IPS DF 19.7 (cell line): Measurements from ENCODE around the gene ANKRD37.
"Not testable (repeated sequence)": the region's sequence is repeated elsewhere in the genome, so short reads cannot be mapped to it uniquely, and the experiment has no call there.

Experiments
- DNase-seq: peaks from one replicate; pipeline ENCODE4 v3.0.0-alpha.2; 2013; ENCODE audit warnings: low read depth, low spot score

Gene ANKRD37

DNA sequence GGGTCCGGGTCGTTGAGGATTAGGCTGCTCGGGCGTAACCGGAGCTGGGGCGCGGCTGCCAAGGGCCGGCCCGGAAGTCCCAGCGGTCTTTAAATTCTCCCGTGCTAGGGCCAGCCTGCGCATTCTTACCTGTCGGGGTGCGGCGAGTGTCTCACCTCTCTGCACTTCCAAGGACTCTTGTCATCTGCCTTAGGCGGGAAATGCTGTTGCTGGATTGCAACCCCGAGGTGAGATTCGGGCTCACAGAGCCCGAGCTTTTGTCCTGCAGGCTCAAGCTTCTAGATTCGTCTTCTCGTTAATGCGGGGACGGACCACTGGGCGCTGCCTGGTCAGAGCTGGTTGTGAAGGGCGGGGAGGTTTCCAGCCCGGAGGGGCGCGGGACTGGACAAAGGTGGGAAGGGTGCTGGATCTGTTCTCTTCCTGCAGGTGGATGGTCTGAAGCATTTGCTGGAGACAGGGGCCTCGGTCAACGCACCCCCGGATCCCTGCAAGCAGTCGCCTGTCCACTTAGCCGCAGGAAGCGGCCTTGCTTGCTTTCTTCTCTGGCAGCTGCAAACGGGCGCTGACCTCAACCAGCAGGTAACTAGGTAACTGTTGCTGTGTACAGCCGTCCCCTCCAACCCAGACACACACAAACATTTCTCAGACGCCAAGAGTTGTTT lies at the start of gene ANKRD37:
Gene ANKRD37 (plus strand): TSS at position 118 of the 662 bp plus-strand sequence. CDS start 83 bp downstream, at position 201.
- peak; percentile 17 for DNase-seq

- DNase-seq: no peak
Measured at GRCh38 chr4:185346975-185347601, 49.6 kb upstream of the ANKRD37 start.

GRCh38 chr4:185351691-185352090 lies 45.0 kb upstream of the ANKRD37 start:
- DNase-seq: no peak

GRCh38 chr4:185352202-185352601 lies 44.4 kb upstream of the ANKRD37 start:
- DNase-seq: no peak

DNA sequence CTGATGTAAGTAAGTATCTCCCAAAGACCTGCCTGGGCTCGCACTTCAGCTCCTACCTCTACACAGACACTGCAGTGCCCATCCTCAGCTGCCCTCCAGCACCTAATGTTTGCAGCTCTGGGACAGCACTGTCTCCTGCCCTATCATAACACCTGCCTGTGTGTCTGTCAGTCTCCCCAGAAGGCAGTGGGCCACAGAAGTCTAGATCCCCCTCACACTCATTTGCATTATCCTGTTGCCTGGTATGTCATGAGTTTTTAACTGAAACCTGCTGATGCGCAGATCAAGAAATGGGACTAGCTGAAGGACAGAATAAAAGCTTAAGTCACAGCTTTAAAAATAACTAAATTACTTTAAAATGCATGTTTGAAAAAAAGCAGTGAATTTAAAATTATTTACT lies 43.9 kb upstream of the ANKRD37 start:
- no peak for DNase-seq

DNA sequence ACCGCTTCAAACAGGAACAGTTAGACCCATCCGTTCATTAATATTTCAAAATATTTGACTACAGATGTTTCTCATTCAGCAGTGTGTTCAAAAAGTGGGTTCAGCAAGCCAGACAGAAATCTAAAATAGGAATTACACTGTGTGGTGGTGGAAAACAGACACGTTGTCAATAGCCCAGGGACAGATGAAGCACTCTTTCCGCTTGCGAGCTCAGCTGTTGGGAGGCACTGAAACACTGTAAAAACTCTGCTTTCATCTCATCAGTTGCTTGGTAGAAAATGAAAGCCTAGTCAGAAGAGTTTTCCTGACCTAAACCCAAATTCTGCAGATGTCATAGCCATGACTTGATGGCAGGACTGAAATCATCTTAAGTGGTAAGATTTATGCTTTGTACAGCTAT lies 39.4 kb upstream of the ANKRD37 start:
- DNase-seq: no peak

DNA sequence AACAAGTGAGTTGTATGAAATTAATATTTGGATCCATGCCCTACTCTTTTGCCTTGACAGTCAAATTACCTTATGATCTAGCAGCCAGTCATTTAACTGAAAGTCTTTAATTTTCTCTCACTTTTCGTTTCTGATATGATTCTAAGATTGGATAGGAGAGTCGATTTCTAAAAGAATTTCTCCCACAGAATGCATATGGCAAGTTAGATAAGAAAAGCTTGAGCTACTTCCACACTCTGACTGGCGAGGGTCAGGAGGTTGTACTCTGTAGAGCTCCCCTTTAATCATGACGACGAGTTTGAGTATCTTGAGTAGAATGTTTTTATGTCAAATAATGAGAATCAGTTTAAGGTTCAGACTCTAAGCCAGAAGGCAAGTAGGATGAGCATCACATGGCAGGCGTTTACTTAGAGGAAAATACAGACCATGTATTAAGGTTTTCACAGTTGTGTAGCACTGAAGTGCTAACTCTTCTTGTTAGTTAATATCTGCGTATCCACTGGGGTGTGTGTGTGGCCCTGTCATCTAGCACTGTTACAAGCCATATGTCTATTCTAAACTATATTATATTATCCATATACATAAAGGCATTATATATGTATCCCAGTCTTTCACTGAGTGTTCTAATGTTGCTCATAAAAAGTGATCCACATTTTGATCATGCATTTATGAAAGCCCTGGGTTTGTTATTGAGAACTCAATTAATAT lies 38.8 kb upstream of the ANKRD37 start:
- no peak for DNase-seq

GRCh38 chr4:185358514-185358913 lies 38.1 kb upstream of the ANKRD37 start:
- no peak for DNase-seq

GRCh38 chr4:185358959-185359358 lies 37.7 kb upstream of the ANKRD37 start:
- DNase-seq: no peak

DNA sequence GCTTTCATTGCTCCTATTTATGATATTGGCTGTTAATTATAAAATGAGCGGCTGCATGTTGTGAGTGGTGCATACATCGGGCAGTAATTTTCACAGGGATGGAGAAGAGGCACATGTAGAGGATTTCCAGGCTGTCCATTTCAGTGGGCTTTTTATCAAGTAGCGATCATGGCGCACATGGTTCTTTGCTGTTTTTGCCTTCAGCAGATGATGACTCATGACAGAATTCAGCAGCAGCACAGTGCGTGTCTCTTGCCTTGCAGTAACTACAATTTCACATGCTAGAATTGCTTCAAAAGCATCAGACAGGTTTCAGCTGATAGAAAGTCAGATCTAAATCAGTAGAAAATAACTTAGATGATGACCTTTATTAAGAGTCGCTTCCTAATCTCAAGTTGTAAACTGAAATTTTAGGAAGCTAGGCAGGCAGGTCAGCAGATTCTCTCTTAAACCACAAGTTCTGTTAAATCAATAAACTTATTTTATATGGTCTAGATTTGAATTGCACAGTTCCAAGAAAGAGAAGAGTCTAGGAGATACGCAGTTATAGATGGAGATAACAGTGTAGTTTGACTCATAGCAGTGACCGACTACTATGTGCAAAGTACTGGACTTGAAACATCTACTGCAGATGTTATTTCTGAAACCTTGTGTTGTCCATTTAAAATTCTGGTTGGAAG lies 36.7 kb upstream of the ANKRD37 start:
- DNase-seq: no peak

GRCh38 chr4:185361872-185362271 lies 34.8 kb upstream of the ANKRD37 start:
- no peak for DNase-seq

DNA sequence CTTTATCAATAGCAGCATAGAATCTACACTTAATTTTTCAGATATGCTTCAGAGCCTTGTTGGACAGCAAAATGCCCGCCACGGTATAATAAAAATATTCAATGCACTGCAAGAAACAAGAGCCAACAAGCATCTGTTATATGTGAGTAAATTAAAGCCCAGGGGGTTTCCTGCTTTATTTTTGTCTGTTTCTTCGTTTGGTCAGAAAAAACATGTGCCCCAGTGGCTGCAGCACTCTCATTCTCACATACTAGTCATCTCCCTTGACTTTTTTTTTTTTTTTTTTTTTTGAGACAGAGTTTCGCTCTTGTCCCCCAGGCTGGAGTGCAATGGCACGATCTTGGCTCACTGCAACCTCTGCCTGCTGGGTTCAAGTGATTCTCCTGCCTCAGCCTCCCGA lies 34.1 kb upstream of the ANKRD37 start:
- not testable (repeated sequence) for DNase-seq

- no peak for DNase-seq
Measured at GRCh38 chr4:185363251-185363650, 33.4 kb upstream of the ANKRD37 start.

GRCh38 chr4:185364886-185365285 lies 31.8 kb upstream of the ANKRD37 start:
- DNase-seq: no peak

- DNase-seq: no peak
Measured at GRCh38 chr4:185369731-185370130, 26.9 kb upstream of the ANKRD37 start.

DNA sequence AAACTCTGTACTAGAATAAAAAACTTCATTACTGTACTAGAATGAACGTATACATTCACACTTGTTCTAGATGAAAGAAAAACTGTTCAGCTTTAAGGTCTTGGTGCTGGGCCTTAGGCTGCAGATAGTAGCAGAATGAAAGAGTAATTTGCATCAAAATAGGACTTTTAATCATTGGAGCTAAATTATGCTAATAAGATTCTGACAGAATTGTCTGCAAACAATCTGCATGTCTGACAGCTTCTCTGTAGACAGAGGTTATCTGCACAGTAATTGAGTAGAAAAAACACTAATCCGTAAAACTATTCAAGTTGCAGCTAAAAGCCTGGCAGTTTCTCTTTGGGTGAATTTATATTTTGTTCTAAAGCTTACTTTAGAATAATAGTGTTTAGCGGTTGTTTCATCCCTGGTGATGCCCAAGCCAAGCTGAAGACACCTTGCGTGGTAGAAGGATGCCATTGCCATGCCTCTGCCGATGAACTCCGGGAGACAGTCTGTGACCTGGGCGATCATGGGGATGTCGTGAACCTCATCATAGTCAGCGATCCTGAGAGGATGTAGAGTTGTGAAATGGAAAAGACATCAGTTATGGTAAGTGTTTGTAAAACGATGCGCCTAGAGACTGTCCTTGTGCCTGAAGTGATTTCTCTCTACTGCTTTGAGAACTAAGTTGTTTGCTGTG lies 26.2 kb upstream of the ANKRD37 start:
- no peak for DNase-seq

DNA sequence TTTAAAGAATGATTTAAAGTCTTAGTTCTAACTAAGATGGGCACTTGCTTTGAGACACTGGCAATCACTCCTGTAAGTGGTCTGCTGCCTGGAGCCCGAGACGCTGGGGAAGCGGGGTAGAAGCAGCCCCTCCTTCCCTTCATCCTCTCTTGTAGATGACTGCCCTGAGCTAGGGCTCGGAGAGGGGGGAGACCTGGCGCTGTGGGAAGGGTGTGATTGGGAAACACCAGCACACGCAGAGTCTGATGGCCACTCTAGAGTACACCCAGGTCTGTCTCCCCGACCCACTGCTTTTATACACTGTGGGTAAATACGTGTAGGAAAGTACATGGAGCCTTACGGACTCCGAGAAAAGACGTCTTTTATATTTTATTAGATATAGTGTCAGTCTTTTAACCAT lies 24.9 kb upstream of the ANKRD37 start:
- DNase-seq: no peak

- no peak for DNase-seq
Measured at GRCh38 chr4:185374027-185374426, 22.6 kb upstream of the ANKRD37 start.

GRCh38 chr4:185374573-185374972 lies 22.1 kb upstream of the ANKRD37 start:
- no peak for DNase-seq

DNA sequence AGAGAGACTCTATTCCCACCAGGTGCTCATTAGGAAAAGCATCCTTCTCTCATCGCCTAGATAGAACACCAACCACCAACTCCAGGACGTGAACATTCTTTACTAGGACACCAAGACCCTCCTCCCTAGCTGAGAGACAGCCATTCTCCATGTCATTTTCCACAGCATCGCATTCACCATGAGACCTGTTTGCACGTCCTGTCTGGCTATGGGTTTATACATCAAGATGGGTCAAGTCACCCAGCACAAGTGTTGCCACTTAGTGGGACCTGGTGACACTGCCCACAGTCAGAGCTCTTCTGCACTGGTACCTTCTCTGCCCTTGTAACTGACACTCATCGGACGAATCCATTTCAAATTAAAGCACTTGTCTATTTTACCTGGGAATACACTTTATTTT lies 18.4 kb upstream of the ANKRD37 start:
- DNase-seq: no peak
